ENCODE results near the gene POLN.
"Not testable (repeated sequence)": the region's sequence is repeated elsewhere in the genome, so short reads cannot be mapped to it uniquely, and the experiment has no call there.

POLN gene

DNA sequence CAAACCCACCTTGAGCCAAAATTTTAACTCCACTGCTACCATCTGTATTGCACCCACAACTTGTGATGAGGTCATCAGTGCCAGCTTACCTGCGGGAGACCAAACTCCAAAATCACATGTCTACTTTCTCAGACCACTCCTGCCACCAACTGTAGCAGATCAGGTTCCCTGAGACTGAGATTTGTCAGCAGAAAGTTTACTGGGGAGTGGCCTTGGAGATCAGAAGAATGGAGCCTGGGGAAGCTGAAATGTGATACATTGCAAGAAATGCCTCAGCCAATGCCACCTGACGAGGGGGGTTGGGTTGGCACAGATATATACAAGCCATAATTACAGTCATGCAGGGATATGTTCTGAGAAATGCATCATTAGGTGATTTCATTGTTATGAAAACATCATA, 19.1 kb downstream of the POLN start:
- DNase-seq (ENCODE audit: low read depth in 1 of 2, low spot score in 1 of 2): no peak

DNA sequence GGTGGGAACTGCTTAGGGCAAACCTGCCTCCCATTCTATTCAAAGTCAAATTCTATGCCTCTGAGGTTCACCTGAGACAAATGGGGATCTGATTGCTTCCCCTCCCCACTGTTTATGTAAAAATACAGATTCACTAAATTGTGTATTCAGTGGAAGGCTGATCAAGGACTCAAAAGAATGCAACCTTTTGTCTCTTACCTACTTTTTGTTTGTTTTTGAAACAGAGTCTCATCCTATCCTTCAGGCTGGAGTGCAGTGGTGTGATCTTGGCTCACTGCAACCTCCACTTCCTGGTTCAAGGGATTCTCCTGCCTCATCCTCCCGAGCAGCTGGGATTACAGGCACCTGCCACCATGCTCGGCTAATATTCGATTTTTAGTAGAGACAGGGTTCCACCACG, 20.5 kb downstream of the POLN start:
- DNase-seq (ENCODE audit: low read depth in 1 of 2, low spot score in 1 of 2): not testable (repeated sequence)

DNA sequence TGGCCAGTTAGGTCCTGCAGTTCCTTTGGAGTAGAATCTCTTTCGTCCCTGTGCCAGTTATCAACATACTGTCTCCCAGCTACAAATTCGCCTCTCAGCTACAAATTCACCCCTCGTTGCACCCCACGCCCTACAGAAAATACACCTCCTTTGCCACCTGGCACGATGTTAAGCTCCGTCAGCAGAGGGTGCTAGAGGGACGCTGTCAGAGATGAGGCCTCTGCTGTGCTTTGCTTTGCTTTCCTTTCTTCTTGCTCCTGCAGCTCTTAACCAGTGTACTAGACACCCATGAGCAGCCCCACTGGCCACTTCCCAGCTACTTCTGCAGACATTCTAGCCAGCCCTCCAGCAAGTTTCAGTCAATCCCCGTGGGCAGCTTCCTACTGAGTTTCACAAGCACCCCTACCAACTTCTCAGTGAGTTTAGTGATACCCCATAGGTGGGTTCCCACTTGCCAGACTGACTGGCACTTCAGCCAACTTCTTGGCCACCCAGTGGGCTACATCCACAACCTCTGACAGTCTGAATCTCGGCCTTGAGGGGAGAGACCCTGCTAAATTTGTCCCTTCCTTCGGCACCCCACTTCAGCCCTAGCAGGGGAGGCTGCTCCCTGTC, 21.8 kb downstream of the POLN start:
- DNase-seq (ENCODE audit: low read depth in 1 of 2, low spot score in 1 of 2): peak; percentile 59 to 63

DNA sequence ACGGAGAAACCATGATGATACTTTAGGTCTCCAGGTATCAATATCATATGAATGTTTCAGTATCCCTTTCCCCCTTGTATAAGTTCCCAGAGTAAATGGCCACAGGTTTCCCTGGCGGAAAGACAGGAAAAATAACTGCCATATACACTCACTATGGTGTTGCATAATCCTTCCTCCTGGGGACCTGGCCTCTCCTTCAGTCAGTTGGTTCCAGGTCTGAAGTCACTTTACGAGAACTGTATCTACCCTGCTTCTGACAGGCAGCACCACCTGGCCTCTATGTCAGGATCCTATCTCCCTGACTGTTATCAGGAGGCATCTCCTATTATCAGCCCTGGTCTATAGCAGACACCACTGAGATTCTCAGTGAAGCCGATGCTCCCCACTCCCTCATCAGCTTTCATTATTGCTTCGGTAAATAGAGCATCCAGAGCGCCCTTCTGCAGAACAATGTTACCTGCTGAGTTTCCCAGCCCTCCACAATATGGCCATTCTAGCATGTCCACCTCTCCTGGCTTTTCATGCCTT, 22.6 kb downstream of the POLN start:
- no peak for DNase-seq (ENCODE audit: low read depth in 1 of 2, low spot score in 1 of 2)

DNA sequence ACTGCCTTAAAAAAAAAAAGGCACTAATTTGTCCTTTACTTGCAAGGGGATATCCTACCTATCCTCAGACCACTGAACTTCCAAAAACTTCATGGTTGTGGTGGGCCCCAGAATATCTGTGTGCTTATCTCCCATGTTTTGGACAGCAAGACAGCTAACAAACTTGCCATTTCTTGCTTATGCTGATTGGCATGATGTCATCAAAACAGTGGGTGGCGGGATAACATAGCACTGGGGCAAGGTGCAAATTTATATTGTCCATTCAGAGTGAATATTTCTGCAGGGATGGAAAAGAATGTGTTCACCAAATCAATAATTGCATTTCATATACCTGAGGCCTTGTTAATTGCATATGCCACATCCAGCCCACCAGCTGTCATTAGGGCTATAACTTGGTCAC, 23.5 kb downstream of the POLN start:
- no peak for DNase-seq (ENCODE audit: low read depth in 1 of 2, low spot score in 1 of 2)

DNA sequence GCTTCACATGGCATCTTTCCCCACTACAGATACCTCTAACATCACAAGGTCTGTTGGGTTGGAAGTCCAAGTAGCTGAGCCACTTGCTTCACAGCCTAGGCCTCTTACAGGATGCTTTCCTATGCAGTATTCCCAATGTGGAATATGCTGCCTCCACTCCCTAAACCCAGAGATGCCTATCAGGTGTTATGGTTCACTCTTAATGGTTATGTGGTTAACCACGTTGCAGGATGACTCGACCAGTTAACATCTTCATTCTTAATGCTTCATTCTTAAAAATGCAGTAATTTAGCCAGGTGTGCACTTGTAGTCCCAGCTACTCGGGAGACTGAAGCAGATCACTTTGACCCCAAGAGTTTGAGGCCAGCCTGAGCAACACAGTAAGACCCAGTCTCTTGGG, 24.2 kb downstream of the POLN start:
- no peak for DNase-seq (ENCODE audit: low read depth in 1 of 2, low spot score in 1 of 2)

DNA sequence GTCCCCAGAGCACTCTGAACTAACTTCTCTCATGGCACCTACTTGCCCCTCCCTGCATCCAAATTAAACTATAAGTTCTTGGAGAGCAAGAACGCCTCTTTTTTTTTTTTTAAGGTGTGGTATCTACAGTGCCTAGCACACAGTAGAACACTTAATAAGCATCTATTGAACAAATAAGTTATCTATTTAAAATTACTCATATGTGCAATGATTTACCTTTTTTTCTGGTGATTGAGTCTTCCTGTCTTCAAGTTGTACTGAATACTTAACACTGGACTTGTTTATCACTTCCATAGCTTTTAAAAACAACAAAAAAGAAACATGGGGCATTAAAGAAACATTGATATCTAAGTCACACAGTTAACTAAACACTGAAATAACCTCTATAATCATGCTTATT, 29.1 kb downstream of the POLN start:
- DNase-seq (ENCODE audit: low read depth in 1 of 2, low spot score in 1 of 2): no peak

DNA sequence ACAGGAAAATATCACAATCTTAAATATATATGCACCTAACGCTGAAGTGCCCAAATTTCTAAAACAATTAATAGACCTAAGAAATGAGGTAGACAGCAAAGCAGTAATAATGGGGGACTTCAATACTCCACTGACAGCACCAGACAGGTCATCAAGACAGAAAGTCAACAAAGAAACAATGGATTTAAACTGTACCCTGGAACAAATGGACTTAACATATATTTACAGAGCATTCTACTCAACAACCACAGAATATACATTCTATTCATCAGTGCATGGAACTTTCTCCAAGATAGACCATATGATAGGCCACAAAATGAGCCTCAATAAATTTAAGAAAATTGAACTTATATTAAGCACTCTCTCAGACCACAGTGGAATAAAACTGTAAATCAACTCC, 39.1 kb downstream of the POLN start:
- DNase-seq (ENCODE audit: low read depth in 1 of 2, low spot score in 1 of 2): not testable (repeated sequence)

DNA sequence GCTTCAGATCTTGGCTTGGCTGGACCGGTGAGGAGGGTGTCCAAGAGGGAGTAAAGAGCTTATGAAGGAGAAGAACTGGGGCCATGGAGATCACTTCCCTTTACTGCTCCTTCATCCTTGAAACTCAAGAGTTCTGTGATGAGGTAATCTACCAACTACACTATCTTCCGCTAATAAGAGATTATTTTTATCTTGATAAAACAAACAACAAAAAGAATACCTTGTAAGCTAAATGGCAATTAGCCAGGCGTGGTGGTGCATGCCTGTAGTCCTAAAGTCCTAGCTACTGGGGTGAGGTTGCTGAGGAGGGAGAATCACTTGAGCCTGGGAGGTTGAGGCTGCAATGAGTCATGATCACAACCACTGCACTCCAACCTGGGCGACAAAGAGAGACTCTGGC, 47.4 kb downstream of the POLN start:
- no peak for DNase-seq (ENCODE audit: low read depth in 1 of 2, low spot score in 1 of 2)

DNA sequence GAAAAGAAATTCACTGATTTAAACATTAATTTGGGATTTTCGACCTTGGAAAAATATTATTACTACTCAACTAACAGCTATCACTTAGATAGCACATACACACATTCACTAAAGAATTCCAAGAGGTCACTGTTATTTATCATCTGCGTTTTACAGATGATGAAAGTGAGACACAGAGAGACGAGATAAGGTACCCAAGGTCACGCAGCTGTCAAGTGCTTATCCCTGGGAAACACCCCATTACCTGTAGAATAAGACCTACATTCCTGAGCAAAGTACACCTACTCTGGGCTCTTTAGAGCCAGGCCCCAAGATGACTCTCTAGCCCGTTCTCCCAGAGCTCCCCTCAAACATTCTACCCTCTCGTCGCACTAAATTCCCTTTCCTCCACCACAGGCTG, 48.6 kb downstream of the POLN start:
- no peak for DNase-seq (ENCODE audit: low read depth in 1 of 2, low spot score in 1 of 2)

DNA sequence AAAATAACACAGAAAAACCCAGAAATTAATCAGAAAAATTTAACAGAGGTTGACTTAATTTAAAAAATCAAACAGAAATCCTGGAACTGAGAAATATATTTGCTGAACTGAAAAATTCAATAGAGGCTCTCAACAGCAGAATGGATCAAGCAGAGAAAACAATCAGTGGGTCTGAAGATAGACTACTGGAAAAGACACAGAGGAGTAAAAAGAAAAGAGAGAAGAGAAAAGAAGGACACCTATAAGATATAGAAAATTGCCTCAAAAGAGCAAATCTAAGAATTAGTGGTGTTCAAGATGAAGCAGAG, 55.1 kb downstream of the POLN start:
- no peak for DNase-seq (ENCODE audit: low read depth in 1 of 2, low spot score in 1 of 2)

DNA sequence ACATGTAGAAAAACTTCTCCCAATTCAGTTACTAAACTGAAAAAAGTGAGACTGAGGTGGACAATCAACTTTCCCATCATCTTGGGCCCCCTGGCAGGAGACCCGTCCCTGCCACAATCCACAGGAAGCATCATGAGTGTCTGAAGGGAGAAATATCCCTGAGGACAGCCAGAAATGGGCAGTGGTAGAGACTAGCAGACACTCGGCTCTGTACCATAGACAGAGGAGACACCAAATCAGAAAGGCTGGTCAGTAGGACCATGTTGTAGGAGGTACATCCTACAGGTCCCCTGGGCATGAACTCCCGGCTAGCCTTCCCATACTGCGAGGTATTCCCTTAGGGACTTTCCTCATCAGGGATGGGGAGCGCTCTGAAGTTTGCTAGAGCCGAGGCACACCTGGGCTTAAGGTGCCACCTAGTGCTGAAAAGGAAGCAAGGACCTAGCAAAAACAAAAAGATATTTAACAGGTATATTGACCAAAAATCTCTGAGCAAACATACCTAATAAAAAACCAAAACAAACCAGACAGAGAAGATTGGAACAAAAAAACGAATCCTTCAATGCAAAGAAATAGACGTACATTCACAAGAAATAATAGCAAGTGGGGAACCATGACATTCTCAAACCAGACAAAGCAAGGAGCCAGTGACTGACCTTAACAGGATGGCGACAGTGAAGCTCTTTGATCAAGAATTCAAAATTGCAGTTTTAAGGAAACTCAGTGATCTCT, 55.6 kb downstream of the POLN start:
- DNase-seq (ENCODE audit: low read depth in 1 of 2, low spot score in 1 of 2): no peak

DNA sequence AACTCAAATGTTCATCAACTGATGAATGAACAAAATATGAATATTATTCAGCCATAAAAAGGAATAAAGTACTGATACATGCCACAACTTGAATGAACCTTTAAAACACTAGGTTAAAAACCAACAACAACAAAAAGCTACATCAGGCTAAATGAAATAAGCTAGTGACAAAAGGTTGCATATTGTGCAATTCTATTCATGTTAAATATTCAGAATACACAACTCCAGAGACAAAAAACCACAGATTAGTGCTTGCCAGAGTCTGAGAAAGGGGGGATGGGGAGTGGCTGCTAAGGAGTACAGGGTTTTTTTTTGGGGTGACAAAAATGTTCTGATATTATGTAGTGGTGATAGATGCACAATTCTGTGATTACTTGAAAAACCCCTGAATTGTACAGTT, 58.5 kb downstream of the POLN start:
- no peak for DNase-seq (ENCODE audit: low read depth in 1 of 2, low spot score in 1 of 2)

DNA sequence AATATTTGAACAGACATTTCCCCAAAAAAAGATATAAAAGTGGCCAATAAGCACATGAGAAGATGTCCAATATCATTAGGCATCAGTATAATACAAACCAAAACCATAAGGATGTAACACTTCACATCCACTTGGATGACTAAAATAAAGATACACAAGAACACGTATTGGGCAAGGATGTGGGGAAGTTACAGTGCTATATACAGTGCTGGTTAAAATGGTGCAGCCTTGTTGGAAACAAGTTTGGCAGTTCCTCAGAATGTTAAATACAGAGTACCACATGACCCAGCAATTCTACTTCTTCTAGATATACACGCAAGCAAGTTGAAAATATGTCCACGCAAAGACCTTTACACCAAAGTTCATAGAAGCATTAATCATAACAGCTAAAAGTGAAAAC, 58.9 kb downstream of the POLN start:
- no peak for DNase-seq (ENCODE audit: low read depth in 1 of 2, low spot score in 1 of 2)

DNA sequence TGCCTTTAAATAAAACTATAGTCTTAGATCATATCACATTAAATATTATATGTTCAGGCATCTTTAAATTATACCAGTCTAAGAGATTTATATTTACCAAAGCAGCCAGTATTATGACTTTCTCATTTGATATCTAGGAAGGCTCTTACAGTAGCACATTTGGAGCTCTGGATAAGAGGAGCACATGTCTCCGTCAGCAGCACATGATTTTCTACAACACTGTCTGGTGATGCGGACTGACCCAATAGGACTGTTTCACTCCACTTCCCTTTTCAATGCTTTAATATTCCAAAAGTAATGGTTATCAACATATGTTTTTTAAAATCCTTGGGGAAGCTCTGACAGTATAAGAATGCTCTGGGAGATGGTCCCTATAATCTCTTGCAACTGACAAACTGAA, 61.5 kb downstream of the POLN start:
- no peak for DNase-seq (ENCODE audit: low read depth in 1 of 2, low spot score in 1 of 2)

DNA sequence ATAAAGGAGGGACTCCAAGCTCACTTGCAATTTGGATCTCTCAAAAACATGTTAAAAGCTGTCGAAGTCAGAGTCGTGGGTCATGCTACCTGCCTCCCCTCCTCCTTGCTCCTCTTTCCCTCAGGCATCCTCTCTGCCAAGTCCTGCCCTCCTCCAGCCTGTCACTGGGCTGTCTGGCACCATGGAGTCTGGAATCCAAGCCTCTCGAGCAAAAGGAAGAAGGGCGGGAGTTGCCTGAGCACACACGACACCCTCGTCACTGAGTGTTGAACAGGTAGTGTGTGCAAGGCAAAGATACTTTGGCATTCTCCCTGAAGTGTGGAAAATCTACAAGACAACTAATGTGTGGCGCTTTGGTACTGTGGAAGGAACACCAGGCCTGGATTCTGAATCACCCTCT, 62.2 kb downstream of the POLN start:
- no peak for DNase-seq (ENCODE audit: low read depth in 1 of 2, low spot score in 1 of 2)

DNA sequence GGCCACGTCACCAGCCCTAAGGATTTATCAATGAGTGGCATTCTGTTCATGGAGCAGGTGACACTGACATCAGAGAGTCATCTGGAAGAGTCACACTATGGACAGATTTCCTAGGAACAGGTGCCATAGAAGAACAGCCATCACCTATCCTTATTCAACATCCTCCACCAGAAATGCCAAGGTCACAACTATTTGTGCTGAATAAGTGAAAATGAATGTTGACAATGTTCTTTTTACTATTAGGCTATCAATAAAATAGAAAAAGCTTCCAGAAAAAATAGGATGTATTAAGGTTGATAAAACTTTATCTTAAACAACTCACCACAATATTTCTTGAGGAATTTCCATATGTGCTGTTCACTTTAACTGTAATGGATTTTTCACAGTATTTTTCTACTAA, 62.9 kb downstream of the POLN start:
- DNase-seq (ENCODE audit: low read depth in 1 of 2, low spot score in 1 of 2): no peak

DNA sequence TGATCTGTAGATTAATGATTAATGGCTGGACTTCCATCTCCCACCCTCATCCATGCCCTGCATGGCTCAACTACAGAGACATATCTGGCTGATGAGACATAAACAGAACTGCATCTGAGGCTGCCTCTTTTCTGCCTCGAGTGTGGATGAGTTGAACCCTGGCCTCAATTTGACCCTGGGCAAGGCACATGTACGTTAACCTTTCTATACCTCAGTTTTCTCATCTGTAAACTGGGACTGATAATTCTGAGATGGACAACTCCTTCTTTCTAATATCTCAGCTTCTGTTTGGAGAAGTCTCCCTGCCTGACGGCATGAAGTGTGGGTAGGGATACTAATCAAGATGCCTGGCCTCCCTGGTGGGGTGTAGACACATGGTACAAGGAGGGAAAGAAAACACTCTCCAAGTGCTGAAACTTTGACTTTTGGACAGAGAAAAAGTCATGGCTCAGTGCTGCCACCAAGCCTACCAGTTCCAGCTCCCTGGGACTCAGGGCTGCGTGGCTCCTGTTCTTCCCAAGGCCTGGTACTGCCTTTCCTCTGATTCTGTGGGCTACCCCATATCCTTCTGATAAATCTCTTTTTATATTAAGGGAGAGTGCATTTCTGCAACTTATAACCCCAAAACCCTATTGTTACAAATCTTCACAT, 64.4 kb downstream of the POLN start:
- no peak for DNase-seq (ENCODE audit: low read depth in 1 of 2, low spot score in 1 of 2)

DNA sequence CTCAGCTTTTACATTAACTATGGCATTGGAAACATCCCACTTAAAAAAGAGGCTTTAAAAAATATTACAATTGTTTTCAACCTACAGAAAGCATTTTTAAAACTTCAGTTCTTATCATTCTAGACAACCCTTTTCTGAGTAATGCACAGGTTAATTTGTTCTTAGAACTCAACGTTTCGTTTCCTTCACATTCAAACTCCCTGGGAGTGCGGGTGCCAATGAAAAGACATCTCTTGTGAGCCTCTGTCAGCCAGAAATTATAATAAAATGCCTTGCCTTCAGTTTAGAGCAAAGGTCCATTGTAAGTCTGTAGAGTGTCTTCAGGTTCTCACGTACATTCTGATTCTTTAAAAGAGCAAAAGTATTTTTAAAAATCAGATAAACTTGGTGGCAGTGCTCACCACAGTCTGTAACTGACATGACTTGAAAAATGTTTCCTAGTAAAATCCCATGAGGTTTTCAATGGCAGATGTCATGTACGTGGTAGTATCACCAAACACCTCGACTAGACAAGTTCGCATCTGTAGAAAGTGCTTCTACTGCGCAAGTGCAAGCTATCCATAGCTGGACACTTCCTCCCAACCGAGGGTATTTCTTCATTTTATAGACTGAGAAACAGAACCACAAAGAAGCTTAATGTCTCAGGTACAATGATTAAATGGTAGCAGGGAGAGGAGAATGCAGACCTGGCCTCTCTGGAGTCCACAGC, 65.8 kb downstream of the POLN start:
- DNase-seq (ENCODE audit: low read depth in 1 of 2, low spot score in 1 of 2): no peak

DNA sequence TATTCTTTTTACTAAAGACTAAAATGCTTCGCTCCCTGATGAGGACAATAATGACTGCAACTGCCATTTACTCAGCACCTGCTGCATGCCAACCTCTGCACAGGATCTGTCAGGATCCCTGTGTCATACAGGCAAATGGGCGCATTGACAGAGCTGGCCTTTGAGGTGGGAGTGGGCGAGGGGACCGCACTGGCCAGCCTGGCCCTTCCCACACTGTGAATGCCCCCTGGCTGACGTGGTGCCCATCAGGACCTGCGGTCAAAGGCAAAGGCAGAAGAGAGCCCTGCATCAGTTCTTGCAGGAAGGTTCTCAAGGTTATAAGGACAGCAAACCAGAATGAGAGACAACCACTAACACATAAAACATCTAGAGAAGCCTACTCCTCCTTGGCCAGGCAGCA, 67.9 kb downstream of the POLN start:
- no peak for DNase-seq (ENCODE audit: low read depth in 1 of 2, low spot score in 1 of 2)

DNA sequence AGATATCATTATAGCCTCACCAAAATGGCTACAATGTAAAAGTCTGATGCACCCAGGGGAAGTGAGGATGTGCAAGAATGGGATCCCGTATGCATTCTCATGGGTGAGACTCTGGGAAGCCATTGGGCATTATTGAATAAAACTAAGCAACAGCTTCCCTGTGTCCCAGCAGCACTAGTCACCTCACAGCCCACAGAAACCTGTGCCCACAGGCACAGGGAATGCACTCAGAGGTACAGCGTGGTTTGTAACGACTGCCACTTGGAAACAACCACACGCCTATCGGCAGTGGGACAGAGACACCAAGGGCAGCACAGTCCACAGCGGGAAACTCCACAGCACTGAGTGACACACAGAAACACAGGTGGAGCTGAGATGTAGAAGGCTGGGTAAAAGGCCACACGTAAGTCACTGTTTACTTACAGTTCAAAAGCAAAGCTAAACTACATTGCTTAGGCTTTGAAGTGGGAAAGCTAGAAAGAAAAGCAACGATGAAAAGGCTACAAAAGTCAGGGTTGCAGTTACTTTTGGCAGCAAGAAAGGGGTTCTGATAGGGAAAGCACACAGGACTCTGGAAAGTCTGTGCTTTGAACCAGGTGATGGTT, 69.2 kb downstream of the POLN start:
- no peak for DNase-seq (ENCODE audit: low read depth in 1 of 2, low spot score in 1 of 2)

DNA sequence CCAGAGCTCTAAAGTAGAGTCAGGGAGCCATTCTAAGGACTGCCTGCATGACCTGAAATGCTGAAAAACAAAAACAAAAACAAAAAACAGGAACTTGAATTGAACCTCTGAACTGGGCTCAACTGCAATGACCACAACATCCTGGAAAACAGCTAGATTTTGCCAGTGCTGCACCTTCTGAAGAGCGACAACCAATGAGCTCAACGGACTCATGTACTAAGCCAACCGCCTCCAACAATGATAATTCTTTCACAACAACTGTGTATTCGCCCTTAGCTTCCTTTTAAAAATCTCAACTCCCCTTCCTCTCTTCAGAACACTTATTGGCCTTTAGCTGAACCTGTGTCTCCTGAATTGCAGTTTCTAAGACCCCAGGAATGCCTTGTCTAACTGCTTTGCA, 69.8 kb downstream of the POLN start:
- DNase-seq (ENCODE audit: low read depth in 1 of 2, low spot score in 1 of 2): no peak
